GM18519 (cell line): ENCODE measurements around the gene CNTN5.

Experiments
- ATAC-seq: cut with Tn5 transposase; IDR thresholded peaks from one replicate; pipeline ENCODE4 v1.9.1; 2021; ENCODE audit warnings: mild to moderate bottlenecking, moderate library complexity; ENCODE audit not compliant: unreplicated experiment, low FRiP score

The CNTN5 gene

DNA sequence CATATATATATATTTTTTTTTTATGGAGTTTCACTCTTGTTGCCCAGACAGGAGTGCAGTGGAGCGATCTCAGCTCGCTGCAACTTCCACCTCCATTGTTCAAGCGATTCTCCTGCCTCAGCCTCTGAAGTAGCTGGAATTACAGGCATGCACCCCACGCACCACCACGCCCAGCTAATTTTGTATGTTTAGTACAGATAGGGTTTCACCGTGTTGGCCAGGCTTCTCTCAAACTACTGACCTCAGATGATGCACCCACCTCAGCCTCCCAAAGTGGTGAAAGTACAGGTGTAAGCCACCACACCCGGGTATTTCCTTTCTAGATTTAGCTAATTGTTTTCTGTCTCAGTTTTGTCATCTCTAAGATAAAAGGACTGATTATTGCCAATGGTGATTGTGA is 821.1 kb downstream of the CNTN5 start:
- no peak for ATAC-seq

DNA sequence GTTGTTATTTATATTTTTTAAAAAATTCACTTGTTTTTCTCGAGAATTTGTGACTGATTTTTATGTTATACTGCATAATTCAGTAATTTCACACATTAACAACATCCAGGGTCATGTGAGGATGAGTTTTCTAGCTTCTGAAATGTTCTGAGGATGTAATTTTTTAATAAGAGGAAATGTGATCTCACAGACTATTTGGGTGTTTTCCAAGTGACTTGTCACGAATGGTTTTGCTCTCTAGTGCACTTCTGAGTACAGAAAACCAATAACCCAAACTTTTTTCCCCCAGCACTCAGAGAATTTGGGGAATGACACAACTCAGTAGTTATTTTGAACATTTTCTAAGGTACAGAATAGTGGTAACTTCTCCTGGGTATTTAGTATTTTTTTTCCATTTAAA is 845.2 kb downstream of the CNTN5 start:
- ATAC-seq, result no peak

DNA sequence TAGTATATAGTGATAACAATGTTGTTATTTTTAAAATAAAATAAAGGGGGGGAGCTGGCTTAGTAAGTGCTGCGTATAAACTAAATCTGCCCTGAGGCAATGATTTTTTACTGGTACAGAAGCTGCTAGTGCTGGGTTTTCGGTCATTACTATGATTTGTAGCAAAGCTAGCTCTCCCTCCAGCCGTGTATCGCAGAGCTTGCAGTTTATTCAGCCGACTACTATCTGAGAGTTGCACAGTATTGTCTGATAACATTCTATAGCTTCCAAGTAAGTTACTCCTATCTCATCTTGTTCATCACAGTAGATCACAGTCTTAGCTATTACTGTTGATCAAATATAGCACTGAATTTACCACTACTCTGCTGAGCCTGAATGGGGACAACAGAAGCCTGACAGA is 860.9 kb downstream of the CNTN5 start:
- no peak for ATAC-seq

DNA sequence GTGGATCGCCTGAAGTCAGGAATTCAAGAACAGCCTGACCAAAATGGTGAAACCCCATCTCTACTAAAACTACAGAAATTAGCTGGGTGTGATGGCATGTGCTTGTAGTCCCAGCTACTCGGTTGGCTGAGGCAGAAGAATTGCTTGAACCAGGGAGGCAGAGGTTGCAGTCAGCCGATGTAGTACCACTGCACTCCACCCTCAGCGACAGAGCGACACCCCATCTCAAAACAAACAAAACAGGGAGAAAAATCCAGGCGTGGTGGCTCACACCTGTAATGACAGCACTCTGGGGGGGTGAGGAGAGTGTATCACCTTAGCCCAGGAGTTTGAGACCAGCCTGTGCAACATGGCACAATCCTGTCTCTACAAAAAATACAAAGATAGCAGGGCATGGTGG is 864.0 kb downstream of the CNTN5 start:
- no peak for ATAC-seq

DNA sequence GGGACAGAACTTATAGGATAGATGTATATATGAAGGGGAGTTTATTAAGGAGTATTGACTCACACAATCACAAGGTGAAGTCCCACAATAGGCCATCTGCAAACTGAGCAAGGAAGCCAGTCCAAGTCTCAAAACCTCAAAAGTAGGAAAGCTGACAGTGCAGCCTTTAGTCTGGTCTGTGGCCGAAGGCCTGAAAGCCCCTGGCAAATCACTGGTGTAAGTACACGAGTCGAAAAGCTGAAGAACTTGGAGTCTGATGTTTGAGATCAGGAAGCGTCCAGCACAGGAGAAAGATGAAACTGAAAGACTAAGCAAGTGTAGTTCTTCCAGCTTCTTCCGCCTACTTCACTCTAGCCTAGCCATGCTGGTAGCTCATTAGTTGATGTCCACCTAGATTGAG is 866.7 kb downstream of the CNTN5 start:
- ATAC-seq, result no peak

DNA sequence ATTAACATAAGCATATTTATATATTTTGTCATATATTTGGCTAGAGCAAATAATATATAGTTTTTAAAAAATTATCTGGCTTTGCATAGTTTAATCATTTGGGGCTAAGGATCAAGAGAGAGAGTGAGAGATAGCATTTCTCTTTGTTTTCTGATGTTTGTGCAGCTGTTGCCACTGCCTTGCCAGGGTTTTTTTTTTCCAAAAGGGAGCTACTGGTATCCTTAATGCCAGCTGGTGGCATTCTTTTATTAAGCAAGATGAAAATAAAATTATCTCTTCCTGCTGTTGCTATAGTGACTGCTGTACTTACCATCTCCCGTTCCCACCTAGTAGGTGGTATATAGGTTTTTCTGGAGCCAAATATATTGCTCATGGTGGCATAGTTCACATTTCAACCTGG is 873.1 kb downstream of the CNTN5 start:
- no peak for ATAC-seq

DNA sequence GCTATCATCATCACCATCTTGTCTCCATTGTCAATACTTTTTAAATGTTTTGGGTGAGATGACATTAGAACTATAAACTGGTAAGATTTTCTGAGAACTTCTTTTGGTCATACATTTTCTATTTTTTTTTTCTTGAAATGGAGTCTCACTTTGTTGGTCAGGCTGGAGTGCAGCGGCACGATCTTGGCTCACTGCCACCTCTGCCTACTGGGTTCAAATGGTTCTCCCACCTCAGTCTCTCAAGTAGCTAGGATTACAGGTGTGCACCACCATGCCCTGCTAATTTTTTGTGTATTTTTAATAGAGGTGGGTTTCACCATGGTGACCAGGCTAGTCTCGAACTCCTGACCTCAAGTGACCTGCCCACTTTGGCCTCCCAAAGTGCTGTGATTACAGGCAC is 880.4 kb downstream of the CNTN5 start:
- no peak for ATAC-seq

DNA sequence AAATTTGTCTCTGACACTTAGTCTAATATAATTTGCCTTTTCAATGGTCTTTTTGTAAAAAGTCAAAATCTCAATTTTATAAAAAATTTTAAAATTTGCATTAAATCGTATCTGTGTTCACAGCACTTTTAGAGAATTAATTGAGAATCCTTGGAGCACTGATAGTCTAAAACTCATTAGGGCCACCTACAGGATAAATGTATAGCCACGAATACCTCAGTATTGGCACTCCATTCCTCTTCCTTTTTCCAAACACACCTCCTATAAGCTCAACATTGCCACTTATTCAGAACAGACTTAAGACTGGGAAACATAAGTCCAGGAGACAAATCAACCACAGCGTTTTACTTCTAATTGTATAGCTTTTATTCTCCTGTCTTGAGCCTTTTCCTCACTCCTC is 890.4 kb downstream of the CNTN5 start:
- no peak for ATAC-seq

DNA sequence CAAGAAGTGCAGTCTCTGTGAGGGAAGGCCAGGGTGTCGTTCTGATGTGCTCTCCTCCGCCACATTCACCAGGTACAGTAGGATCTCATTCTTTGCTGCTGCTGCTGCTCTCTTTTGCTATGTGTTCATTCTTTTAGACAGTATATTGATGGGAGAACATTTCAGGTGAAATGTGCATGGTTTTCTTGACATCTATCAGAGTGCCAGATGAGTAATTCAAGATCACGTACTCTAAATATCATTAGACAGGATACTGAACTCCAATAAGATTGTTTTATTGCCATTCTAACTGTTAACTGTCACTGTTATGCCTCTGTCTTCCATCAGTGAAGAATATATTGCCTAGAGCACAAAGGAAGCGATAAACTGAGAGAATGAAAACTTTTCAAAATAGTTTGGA is 895.3 kb downstream of the CNTN5 start:
- no peak for ATAC-seq

DNA sequence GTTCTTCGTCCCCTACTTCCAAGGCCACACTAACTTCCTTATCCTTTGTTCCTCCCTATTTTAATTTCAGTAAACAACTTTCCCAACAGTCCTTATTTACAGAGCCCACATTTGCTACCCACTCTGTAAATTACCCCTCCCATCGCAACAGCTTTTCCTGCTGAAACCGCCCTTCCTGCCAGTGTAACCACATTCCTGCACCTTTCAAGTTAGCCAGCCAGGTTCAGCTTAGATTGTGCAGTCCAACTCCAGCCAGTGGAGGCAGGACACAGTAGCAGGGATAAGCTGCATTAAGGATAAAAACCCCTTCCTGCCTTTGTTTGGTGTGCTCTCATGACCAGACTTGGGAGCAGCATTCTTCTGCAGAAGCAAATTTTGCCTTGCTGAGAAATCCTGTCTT is 898.0 kb downstream of the CNTN5 start:
- ATAC-seq, result no peak

DNA sequence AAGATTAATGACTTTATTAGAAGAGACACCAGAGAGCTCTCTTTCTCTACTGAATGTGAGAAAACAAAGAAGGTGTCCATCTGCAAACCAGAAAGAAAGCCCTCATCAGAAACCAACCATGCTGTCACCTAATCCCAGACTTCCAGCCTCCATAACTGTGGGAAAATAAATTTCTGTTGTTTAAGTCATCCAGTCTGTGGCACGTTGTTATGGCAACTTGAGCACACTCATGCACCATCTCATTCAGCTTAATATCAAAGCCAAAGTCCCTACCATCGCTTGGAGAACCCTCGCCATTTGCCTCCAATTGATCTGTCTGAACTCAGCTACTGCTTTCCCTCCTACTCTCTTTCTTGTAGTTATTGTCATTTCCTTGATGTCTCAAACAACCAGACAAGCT is 900.2 kb downstream of the CNTN5 start:
- ATAC-seq, result no peak

DNA sequence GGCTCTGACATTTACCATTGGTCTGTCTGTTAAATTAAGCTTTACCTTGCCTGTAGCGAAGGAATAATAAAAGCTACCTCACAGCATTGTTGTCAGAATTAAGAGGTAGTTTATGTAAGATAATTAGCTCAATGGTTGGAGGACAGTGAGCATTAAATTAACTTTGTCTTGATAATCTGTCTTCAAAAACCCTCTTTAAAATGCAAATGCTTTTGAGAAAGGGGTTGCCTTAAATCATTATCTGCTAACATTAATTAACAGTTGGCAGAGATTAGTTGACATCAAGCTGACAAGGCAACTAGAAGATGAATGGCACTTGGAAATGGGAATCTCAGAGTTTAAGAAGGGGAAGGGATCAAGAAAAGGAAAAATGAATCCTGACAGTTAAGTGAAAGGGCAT is 905.2 kb downstream of the CNTN5 start:
- no peak for ATAC-seq

DNA sequence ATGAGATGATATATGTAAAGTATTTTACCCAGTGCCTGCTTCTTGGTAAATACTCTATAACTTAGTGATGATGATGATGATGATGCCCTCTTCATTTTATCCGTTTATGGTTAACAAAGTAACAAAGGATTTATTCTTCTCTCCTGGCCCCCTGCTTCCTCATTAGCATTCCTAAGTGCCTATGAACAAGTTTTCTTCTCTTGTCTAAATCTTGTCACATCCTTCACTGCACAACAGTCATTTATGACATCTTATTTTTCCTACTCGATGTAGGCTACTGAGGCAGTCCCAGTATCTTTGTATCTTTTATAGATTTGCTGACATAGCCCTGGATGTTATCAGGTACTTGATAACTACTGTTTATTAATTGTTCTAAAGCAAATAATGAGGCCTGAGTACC is 911.9 kb downstream of the CNTN5 start:
- ATAC-seq, result no peak

DNA sequence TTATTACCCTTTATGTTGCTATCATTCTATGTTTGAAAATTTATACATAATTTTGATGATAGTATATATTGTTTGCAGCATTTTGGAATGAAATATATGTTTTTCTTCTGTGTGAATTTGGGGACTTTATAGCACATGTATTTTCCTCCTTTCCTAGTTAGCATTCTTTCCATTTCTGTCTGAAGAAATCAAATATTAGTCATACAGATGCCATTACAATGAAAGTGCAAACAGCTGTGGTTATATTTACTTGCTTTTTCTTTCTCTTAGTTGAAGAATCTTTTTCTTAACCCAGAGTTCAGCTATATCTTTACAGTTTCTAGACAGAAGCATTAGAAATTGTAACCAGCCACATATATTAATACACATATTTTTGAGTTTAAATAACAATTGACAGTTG is 913.3 kb downstream of the CNTN5 start:
- no peak for ATAC-seq

DNA sequence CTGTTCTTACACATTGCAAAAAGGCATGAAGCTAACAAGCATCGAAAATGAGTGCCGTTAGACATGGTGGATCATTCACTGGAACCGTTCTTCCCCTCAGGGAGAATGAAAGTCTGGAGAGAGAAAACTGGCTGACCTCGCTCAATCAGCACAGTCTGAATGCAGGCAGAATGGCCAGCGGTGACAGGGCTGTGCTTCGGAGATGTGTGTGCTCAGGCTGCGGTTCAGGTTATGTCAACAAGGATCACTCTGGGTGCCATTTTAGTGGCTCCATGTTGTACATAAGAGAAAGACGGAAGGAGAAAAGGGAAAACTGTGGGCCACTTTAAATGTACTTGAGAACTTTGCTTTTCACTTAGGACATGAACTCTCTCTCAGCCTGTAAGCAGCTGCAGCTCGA is 916.6 kb downstream of the CNTN5 start:
- no peak for ATAC-seq

DNA sequence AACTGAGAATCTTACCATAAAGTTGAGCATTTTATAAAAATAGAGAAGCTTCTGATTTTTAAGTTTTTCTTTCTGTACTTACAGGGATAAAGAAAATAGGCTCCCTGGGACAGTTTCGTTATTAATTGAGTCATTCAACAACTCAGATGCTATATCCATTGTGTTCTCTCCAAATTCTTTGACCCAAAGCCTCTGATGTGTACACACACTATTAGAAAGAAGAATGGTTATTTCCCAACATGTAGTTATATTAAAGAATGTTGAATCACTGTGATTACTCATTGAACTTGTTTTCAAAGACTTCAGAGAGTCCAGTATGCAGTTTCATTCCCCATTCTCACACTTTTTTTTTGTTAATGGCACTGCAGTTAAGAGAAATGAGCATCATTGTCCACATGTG is 932.1 kb downstream of the CNTN5 start:
- ATAC-seq, result no peak

DNA sequence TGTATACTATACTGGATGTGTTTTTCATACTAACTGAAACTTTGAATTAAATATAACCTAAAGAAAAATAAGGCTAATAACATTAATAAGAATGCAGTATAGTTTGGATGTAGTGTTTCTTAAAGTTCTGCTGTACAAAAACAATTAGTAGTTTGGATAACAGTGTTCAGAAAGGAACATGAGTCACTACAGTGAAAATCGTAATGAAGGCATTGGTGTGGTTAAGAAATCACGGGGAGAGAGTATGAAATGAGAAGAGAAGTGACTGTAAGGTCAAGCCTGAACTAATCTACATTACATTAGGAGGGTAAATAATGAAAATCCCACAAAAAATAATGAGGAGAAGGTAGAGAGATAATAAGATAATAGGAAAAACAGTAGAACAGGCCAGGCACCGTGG is 939.8 kb downstream of the CNTN5 start:
- ATAC-seq, result no peak

DNA sequence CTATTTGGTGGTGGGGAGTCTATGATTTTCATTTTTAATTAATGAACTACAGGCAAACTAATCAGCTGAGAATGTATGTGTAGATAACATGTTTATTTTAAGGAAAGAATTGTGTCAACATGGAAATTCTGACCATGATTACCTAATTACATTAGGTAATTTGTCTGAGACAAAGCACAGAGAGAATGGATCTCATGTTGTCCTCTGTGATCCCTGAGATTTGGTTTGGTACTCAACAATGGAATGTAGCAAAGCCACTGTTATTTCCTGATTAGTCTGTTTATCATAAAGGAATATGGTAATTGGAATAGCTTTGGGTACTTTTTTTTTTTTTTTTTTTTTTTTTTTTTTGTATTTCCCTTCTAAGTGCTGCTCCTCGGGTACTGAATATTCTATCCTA is 947.6 kb downstream of the CNTN5 start:
- no peak for ATAC-seq

DNA sequence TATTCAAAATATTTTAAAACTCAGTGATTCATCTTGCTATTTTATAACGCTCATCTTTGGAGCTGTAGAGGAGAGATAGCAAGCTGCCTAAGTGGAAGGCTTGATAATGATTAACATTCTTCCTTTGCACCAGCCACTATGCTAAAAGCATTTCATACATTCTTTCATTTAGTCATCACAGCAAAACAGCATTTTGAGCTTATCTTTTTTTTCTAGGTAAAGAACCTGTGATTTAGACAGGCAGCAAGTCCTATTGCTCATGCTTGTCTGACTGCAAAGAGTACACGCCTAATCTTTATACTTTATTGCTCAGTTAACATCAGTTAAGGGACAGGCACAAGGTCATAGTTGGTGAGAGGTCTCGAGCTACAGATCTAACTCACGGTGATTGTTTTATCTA is 953.2 kb downstream of the CNTN5 start:
- no peak for ATAC-seq

DNA sequence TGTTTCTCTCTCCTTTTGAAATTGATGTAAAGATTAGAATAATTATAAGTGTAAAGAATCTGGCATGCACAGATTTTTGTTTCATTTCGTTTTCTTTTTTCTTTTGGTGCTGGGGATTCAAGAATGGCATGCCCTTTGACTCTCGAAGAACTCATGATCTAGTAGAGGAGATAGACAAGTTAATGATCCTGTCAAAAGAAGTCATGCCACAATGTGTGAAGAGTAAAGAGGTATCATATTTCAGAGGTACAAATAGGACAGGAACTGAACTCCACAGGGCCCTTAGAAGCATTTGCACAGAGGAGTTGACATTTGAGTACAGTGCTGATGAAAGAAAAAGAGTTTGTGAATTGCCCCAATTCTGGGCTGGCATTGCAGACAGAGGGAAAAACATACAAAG is 958.3 kb downstream of the CNTN5 start:
- no peak for ATAC-seq

DNA sequence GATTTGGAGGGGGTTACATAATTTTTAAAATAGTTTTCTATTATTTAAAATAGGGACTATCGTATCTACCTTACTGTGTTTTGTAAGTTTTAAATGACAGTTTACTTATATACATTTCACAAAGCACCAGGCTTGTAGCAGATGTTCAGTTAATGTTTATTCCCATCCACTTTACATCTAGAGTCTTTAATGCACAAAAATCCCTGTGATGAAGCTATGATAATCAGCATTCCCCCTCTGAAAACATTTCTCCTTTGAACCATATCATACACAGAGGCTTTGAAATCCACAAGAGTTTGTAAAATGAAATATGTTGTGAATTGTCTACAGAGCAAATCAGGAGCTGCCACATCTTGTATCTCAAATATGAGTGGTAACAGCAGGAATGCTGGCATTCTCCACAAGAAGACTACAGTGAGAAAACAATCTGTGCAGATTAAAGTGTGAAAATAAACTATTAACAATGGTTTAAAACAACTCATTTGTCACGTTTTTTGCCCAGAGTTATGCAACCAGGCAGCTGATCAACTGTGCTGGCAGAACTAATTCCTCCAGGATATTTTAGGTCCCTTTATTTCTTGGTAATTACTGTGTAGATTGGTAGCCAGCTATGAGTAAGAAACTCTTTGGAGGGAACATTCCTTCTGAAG is 967.2 kb downstream of the CNTN5 start:
- ATAC-seq, result no peak

DNA sequence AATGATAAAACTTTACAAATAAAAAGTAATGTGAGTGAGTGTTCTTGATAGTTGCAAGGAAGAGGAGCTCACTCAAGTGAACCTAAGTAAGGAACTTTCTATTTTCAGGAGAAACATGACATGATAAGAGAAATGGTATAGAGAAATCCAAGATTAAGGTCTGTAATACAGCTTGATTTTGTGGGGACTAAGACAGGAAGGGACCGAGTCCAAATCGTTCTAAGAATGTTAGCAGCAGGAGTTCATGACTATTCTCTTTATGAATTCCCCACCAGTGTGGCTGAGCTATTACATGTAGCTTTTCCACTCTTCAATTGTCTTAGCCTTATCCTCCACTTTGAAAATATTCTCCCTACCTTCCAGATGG is 967.7 kb downstream of the CNTN5 start:
- ATAC-seq, result no peak

DNA sequence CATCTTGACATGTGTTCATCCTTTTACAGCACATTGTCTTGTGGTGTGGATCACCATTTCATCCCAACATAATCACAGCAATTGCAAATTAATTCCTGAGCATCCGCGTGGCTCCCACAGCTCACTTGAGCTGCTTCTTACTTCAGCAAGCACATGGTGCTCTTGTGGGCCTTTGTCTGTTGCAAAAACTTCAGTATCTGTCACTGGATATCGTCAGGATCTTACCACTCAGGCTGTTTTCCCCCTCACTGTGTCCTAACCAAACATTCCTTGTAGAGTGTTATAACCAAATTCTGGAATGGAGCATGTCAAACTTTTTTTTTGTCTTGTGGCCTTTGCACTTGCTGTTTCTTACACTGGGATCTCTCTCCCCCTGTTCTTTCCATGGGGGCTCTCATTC is 983.2 kb downstream of the CNTN5 start:
- no peak for ATAC-seq
